ENCODE results near the gene FRMD4B.

FRMD4B gene

DNA sequence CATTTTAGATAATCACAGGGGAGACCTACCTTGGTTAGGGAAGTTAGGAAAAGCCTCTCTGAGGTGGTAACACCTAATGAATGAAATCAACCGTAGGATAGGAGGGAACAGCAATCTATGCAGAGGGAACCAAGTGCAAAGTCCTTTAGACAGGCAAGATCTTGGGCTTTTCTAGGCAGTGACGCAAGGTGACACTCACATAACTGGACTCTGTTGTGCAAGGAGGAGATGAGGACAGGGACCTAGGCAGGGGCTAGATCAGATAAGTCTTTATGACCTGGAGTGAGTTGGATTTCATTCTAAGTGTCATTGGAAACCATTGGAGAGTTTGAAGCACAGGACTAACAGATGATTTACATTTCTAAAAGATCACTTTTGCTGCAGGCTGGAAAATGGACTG is 258.9 kb downstream of the FRMD4B start:
- no peak for DNase-seq (ENCODE audit: low read depth in 2 of 2)

DNA sequence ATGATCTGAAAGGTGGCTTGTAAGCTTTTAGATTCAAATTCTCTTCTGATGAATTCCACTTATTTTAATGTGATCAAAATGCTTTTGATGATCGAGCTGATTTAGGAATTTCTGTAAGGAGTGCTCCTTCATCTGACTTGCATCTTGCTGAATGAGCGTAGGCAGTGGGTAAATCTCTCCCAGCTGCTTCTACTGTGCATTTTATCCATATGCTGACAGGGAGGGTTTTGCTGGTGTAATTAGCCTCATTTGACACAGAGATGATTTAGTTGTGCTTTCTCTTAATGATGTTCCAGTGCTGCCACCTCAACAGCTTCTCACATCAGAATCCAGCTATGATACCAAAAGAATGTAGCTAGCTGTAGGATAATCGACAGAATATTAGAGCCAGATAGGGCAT is 259.7 kb downstream of the FRMD4B start:
- DNase-seq (ENCODE audit: low read depth in 2 of 2) = no peak

- no peak for DNase-seq (ENCODE audit: low read depth in 2 of 2)
Measured at GRCh38 chr3:69122403-69122802, 263.5 kb downstream of the FRMD4B start, which contains the start of gene LMOD3. TSS of gene LMOD3 (minus strand) at chr3:69122595. CDS start at chr3:69122386, 209 bp downstream.

DNA sequence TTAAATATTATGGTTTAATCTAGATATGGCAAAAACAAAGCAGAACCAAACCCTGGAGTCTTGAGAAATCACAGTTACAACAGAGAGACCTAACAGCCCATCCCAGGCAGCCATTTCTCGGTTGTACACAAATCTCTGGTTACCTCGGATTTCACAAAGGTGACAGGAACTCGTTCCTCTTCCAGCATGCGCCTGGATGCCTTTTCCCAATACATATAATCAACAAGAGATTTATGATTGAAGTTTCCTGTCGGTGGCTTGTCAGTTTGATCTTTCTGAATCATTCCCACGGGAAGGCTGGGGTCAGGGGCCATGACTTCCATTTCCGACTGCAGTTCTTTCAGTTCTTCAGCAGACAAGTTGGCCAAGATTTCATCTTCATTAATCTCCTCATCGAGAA is 263.9 kb downstream of the FRMD4B start:
- DNase-seq (ENCODE audit: low read depth in 2 of 2) = no peak

DNA sequence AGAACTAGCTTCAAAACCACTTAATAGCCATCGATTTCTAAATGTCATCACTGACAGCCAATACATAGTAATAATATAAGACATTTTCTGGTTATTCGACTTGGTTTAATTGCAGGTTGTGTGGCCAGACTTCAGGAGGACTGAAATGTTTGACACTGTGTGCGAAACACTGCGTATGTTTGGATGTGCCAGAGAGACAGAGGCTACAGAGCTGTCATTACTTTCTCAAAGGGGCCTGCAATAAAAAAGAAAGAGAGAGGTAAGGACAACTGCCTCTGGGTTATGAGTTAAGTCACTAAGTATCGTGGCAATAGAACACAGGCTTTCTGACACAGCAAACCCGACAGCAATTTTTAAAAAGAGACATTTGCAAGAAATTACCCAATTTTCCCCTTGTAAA is 264.4 kb downstream of the FRMD4B start:
- no peak for DNase-seq (ENCODE audit: low read depth in 2 of 2)

DNA sequence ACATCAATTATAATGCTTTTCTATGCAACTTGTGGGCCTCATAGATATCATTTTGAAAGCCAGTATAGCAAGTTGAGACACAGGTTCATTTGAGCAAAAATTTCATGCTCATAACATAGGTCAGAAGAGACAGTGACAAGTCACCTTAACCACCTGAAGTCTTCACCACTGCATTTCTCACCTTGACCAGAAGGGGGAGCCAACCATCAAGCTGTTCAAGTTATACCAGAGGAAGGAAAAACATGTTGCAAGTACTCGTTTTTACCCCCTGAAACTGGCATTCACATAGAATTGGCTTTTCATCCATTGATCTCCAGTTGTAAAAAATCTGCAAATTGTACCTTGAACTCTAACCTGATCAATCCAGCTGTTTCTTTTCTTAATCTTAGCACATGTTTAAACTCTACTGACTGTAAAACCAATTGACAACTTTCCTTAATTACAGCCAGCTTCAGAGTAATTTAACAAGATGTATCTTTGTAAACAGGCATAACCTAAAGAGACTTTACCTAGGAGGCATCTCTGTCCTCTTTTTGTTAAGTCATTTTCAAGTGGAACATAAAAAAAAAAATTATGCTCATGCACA is 264.9 kb downstream of the FRMD4B start:
- DNase-seq (ENCODE audit: low read depth in 2 of 2) = peak; percentile 61 to 69
